Measurements from ENCODE around the gene FOXP1.

FOXP1 gene

GRCh38 chr3:71051893-71052687, 531.4 kb downstream of the FOXP1 start:
- peak; percentile 71 for DNase-seq

DNA sequence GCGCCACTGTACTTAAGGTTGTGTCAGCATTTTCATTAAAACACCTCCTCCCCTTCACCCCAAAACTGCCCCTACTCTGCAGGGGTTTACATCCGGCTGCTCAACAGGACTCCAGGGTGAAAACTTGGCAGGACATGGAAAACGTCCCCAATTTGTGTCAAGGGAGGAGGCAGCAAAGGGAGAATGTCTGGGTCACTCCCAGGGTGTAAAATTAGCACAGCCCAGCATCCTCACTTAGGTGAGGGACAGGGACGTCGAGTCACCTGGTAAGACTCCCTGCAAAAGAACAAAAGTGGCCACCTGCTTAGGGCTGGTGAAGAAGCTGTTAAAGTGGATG, 532.3 kb downstream of the FOXP1 start:
- DNase-seq, result no peak

DNA sequence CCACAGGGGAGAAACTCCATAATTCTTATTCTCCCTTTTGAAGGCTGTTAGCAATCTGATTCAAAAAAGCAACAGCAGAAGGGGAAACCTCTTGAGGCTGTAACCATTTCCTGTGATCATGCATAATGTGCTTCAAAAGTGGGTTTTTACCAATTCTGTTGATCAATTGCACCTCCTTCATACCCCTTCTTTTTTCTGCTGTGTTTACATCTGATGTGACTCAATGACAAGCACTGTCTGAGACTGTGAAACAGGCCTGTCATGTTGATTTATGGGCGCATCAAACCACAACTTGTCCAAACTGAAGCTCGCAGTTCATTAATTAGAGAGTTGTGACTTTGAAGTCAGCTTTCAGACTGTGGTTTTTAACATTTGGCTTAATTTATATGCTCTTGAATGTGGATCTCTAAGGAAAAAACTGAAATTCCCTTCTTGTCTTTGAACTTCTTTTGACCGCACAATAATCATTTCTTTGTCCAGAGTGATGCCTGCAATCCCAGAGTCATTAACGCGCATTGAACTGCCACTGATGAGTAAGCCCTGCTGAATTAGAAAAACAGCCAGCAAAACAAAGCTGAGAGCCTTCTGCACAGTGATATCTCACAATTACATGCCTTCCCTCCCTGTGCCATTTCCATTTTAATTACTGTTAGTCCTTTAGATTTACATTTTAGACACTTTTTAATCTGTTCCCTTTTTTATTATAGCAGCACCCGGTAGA, 532.8 kb downstream of the FOXP1 start:
- peak; percentile 97 for DNase-seq

GRCh38 chr3:71050166-71050537, 533.4 kb downstream of the FOXP1 start:
- peak; percentile 81 for DNase-seq

DNA sequence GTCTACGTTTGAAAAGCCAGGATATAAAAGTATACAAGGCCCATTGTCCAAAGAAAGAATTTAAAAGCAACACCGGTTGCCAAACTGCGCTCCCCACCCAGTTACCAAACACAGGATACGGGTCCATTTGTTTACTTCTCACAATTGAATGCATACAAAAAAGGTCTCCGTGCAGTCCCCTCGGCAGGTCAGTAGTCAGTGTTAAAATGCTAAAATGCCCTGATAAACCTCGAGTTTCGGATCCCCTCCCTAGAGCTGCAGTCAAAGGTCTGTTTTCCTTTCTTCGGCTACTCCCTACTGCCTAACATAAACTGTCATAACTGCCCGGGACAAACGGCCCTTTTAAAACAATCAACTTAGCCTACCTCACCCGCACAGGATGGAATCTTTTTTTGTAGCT, 534.6 kb downstream of the FOXP1 start:
- DNase-seq, result no peak

- no peak for DNase-seq
These were observed 535.7 kb downstream of the FOXP1 start for GRCh38 chr3:71047616-71048531.

DNA sequence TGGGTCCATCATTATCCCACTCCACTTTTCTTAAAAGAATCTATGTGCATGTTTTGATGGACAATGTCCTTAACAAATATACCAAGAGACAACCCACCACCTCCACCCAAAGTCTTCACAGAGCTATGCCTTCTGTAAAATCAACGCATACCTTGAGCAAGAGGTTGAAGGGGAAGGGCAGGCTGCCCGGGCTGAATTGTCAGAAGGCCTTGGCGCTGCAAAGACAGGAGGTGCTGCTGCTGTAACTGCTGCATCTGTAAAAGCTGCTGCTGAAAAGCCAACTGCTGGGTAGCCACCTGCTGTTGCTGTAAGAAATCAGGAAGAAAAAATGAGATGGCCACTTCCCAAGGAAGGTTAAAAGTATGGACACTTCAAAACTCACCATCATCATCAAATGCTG, 536.7 kb downstream of the FOXP1 start:
- DNase-seq, result no peak

GRCh38 chr3:71045917-71046282, 537.6 kb downstream of the FOXP1 start:
- DNase-seq, result no peak

DNA sequence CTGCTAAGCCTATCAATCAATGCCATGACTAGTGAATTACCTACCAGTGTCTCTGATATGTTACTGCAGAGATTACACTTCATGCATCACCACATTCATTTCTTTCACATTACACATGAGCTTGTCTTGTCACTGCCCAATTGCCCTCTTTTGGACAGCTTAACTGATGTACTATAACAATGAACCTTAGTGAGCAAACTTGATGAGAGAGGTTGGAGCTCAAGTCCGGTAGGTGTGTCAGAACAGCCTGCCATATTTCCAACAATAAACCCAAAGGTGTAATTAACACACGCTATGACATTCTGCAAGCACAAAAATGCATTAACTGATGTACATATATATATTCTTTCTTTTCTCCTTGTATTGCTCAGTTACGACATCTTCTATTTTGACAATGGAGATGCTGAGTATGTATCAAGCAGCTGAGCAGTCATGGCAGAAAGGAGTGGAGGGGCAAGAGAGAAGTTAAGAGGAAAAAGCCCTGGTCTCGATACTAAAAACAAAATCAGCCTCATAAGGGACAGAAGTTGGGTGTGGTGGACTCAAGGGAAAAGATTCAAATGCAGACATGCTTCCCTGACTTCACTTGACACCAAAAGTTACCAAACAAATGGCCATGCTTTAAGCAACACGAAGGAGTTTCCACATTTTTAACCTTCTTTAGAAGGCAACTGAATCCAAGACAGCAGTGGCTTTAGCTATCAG, 538.2 kb downstream of the FOXP1 start:
- no peak for DNase-seq

- DNase-seq, result no peak
These were observed 540.8 kb downstream of the FOXP1 start for GRCh38 chr3:71042759-71043158.

DNA sequence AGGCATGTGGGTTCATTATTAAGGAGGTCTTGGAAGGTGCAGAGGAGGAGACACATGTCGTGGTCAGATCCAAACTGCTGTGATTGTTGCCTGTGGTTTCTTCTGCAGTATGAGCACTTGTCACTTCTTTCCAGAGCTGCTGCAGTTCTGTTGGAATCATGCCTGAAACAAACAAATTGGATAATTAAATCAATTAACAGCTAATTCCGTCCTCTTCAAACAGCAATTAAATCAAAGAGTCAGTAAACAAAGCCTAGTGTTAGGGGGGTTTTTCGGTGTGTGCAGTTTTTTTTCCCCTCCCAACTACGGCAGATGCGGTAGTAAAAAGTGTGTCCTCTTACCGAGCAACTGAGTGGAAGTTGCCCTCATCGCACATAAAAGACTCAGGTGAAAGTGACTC, 542.2 kb downstream of the FOXP1 start:
- DNase-seq, result no peak

DNA sequence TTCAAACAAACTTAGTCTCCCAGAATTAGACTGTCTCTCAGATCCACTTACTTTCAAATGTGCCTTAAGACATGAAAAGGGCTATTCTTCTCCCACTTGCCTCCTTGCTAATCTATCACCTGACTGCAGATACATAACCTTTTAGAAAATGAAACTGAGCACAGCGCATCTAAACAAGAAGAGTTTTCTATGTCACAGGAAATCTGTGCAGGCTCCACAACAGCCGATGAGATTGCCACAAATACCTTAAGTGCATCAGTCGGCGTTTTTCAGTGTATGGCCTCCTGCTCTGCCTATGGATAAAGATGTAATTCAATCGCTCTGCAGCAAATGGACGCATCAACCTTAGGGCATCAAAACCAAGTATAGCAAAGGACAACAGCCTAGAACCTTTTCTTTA, 544.2 kb downstream of the FOXP1 start:
- DNase-seq, result no peak

- no peak for DNase-seq
These were observed 545.8 kb downstream of the FOXP1 start for GRCh38 chr3:71037775-71038174.

GRCh38 chr3:71035886-71036285, 547.6 kb downstream of the FOXP1 start:
- DNase-seq, result no peak

- DNase-seq, result peak; percentile 75
These were observed 548.2 kb downstream of the FOXP1 start for GRCh38 chr3:71035314-71035713.

- DNase-seq, result no peak
These were observed 549.8 kb downstream of the FOXP1 start for GRCh38 chr3:71033681-71034220.

- DNase-seq, result no peak
These were observed 551.5 kb downstream of the FOXP1 start for GRCh38 chr3:71031914-71032521.

- DNase-seq, result no peak
These were observed 552.3 kb downstream of the FOXP1 start for GRCh38 chr3:71031181-71031580.

- no peak for DNase-seq
These were observed 552.8 kb downstream of the FOXP1 start for GRCh38 chr3:71030748-71031147.

- no peak for DNase-seq
These were observed 553.8 kb downstream of the FOXP1 start for GRCh38 chr3:71029770-71030169.

- no peak for DNase-seq
These were observed 554.7 kb downstream of the FOXP1 start for GRCh38 chr3:71028802-71029201.

DNA sequence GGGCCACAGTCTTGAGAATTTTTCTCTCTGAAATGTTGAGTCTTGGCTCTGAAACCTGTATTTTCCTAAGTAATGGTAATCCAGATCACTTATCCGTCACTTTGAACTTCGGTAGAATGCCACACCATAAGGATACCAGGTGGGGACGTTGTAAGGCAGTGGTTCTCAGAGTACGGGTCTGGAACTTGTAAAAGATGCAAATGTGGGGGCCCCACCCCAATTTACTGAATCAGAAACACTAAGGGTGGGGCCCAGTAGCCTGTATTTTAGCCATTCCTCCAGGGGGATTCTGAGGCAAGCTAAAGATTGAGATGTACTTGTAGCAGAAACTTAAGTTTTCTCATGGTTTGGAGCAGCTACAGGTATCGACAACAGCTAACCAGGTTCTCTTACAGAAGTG, 555.3 kb downstream of the FOXP1 start:
- no peak for DNase-seq
